ENCODE data around the gene ECD. TPM values are rescaled to one million over a fixed set of nuclear protein-coding genes. Genes with fewer than 3 reads are reported as not detected.

ECD gene
- total and polyA plus RNA-seq, 8 donors = 4.0 to 12.2 (median 9.3) TPM

DNA sequence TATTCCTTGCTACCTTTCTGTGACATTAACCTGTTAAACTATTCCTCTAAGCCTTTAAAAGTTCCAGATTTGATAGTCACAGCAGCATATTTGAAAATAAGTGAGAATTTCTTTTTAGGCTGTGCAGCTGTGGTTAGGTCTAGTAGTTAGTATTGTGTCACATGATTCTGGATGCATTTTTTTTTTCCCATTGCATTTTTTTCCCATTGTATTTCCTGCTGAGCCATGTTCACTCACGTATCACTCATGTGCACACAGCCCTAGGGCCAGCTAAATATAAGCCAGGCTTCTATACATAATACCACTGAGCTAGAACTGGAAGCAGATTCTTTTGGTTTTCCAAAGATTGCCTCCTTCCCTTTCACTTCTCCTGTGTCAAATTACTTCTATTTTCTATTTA, 41.9 kb upstream of the ECD start:
- WGBS, 2 donors = 60 to 65% methylated on average over 1 of the region's 1 CpG
- no peak for DNase-seq

DNA sequence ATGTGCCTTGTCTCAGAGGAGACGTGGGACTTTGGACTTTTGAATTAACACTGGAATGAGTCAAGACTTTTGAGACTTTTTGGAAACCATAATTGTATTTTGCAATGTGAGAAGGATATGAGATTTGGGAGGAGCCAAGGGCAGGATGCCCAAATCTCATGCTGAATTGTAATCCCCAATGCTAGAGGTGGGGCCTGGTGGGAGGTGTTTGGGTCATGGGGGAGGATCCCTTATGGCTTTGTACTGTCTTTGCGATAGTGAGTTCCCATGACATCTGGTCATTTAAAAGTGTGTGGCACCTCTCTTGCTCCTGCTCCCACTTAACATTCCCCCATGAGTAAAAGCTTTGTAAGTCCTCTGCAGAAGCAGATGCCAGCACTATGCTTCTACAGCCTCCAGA, 40.1 kb upstream of the ECD start:
- Histone ChIP-seq H3K4me3 (no peak overlapping the region), H3K36me3 (no peaks in the 10 kb centered on the region), H3K27ac (no peak overlapping the region), H3K27me3 (no peaks in the 10 kb centered on the region), H3K9me3 (no peaks in the 10 kb centered on the region), H3K4me1 (peaks cover 0 to 7% (median 0%) of the 10 kb centered on the region in 3 donors)
- 95% methylated on average over 2 of the region's 2 CpGs for WGBS, 2 donors
- FAIRE-seq (no peak), ATAC-seq (no peak), DNase-seq (no peak)
- TF ChIP-seq, protein P1, sequence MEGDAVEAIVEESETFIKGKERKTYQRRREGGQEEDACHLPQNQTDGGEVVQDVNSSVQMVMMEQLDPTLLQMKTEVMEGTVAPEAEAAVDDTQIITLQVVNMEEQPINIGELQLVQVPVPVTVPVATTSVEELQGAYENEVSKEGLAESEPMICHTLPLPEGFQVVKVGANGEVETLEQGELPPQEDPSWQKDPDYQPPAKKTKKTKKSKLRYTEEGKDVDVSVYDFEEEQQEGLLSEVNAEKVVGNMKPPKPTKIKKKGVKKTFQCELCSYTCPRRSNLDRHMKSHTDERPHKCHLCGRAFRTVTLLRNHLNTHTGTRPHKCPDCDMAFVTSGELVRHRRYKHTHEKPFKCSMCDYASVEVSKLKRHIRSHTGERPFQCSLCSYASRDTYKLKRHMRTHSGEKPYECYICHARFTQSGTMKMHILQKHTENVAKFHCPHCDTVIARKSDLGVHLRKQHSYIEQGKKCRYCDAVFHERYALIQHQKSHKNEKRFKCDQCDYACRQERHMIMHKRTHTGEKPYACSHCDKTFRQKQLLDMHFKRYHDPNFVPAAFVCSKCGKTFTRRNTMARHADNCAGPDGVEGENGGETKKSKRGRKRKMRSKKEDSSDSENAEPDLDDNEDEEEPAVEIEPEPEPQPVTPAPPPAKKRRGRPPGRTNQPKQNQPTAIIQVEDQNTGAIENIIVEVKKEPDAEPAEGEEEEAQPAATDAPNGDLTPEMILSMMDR (IDR thresholded peaks at IDR 0.05) = no peak
- intact Hi-C loops (cut with DNase I) = no loop called here

More for the DNA sequence above, 41.9 kb upstream of the ECD start:
- H3K36me3 ChIP-seq = no peaks in the 10 kb centered on the region
- ATAC-seq (peak in 1 of 4 donors; percentile 51), FAIRE-seq (no peak)
- TF ChIP-seq, protein P1 (IDR thresholded peaks at IDR 0.05) = no peak
- H3K27ac ChIP-seq = no peak overlapping the region
- H3K9me3 ChIP-seq = no peaks in the 10 kb centered on the region
- H3K27me3 ChIP-seq = no peaks in the 10 kb centered on the region
- no peak overlapping the region for H3K4me3 ChIP-seq
- peaks cover 0 to 7% (median 0%) of the 10 kb centered on the region in 3 donors for H3K4me1 ChIP-seq
- intact Hi-C loops (cut with DNase I) = no loop called here

DNA sequence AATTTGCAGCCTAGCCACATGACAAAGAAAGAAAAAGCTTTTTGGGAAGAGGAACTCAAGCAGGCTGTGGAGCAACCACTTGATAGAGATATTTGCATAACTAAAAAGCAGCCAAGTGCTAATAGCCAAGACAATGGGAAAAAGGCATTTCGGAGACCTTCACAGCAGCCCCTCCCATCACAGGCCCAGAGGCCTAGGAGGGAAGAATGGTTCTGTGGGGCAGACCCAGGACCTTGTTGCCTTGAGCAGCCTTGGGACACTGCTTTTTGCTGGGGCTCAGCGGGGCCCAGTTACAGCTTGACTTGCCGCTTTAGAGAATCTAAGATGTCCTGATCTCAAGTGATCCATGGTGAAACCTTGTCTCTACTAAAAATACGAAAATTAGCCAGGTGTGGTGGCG, 38.6 kb upstream of the ECD start:
- ATAC-seq (no peak), FAIRE-seq (no peak), DNase-seq (no peak)
- Histone ChIP-seq H3K27me3 (no peaks in the 10 kb centered on the region), H3K27ac (no peak overlapping the region), H3K9me3 (no peaks in the 10 kb centered on the region), H3K4me1 (peaks cover 0 to 3% (median 0%) of the 10 kb centered on the region in 3 donors), H3K36me3 (no peaks in the 10 kb centered on the region), H3K4me3 (no peak overlapping the region)
- intact Hi-C loops (cut with DNase I) = no loop called here
- 98% methylated on average over 5 of the region's 5 CpGs for WGBS, 2 donors
- TF ChIP-seq, protein P1 (IDR thresholded peaks at IDR 0.05) = no peak

DNA sequence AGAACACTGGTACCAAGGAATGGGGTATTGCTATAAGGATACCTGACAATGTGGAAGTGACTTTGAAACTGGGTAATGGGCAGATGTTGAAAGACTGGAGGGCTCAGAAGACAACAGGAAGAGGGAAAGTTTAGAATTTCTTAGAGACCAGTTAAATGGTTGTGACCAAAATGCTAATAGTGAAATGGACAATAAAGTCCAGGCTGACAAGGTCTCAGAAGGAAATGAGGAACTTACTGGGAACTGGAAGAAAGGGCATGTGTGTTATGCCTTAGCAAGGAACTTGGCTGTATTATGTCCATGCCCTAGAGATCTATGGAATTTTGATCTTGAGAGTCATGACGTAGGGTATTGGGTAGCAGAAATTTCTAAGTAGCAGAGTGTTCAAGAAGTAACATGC, 38.1 kb upstream of the ECD start:
- TF ChIP-seq, protein P1 (IDR thresholded peaks at IDR 0.05) = no peak
- ATAC-seq = no peak
- no peak for DNase-seq
- WGBS, 2 donors = 95 to 100% methylated on average over 1 of the region's 1 CpG
- no peak for FAIRE-seq
- no peaks in the 10 kb centered on the region for H3K4me1 ChIP-seq
- H3K36me3 ChIP-seq = no peaks in the 10 kb centered on the region
- H3K27ac ChIP-seq = no peak overlapping the region
- no peaks in the 10 kb centered on the region for H3K9me3 ChIP-seq
- no peaks in the 10 kb centered on the region for H3K27me3 ChIP-seq
- no peak overlapping the region for H3K4me3 ChIP-seq
- intact Hi-C loops (cut with DNase I) = no loop called here

DNA sequence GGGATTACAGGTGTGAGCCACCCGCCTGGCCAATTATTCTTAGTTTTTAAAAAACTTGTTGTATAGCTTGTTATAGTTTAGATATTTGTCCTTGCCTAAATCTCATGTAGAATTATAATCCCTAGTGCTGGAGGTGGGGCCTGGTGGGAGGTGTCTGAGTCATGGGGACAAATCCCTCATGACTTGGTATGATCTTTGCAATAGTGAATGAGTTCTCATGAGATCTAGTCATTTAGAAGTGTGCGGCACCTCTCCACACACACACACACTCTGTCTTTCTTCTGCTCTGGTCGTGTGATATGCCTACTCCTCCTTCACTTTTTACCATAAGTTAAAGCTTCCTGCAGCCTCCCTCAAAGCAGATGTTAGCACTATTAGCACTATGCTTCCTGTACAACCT, 37.3 kb upstream of the ECD start:
- 82 to 87% methylated on average over 3 of the region's 3 CpGs for WGBS, 2 donors
- Histone ChIP-seq H3K4me3 (no peak overlapping the region), H3K27ac (no peak overlapping the region), H3K36me3 (no peaks in the 10 kb centered on the region), H3K27me3 (no peaks in the 10 kb centered on the region), H3K4me1 (no peaks in the 10 kb centered on the region), H3K9me3 (no peaks in the 10 kb centered on the region)
- FAIRE-seq (no peak), DNase-seq (no peak), ATAC-seq (no peak)
- TF ChIP-seq, protein P1 (IDR thresholded peaks at IDR 0.05) = no peak
- intact Hi-C loops (cut with DNase I) = no loop called here

Data from pancreas (tissue), 10 donors.